ENCODE data around the gene ZNF451.

The ZNF451 gene

GRCh38 chr6:57205550-57206328 lies 115.8 kb downstream of the ZNF451 start:
- no peak for DNase-seq (ENCODE audit: low read depth in 2 of 2)

- DNase-seq (ENCODE audit: low read depth in 2 of 2) = no peak
Measured at GRCh38 chr6:57207141-57207540, 117.2 kb downstream of the ZNF451 start.

GRCh38 chr6:57207872-57208271 lies 117.9 kb downstream of the ZNF451 start:
- no peak for DNase-seq (ENCODE audit: low read depth in 2 of 2)

GRCh38 chr6:57209030-57209429 lies 119.0 kb downstream of the ZNF451 start:
- no peak for DNase-seq (ENCODE audit: low read depth in 2 of 2)

- DNase-seq (ENCODE audit: low read depth in 2 of 2) = no peak
Measured at GRCh38 chr6:57210060-57210459, 120.1 kb downstream of the ZNF451 start.

- DNase-seq (ENCODE audit: low read depth in 2 of 2) = no peak
Measured at GRCh38 chr6:57215260-57215659, 125.3 kb downstream of the ZNF451 start.

- no peak for DNase-seq (ENCODE audit: low read depth in 2 of 2)
Measured at GRCh38 chr6:57216235-57217101, 126.5 kb downstream of the ZNF451 start.

GRCh38 chr6:57217270-57217669 lies 127.3 kb downstream of the ZNF451 start:
- DNase-seq (ENCODE audit: low read depth in 2 of 2) = no peak

All from fibroblast of skin of left biceps (primary cell).